ENCODE data around the gene AADACL4. TPM values are rescaled to one million over a fixed set of nuclear protein-coding genes. Genes with fewer than 3 reads are reported as not detected.

AADACL4 gene
- total and polyA plus RNA-seq, 2 donors (not counting 1 experiment from before 2014, with no cell fraction given), result not detected

- Histone ChIP-seq H3K27ac (ENCODE audit: low read length in 2 of 2) (no peak overlapping the region), H3K9ac (ENCODE audit: low read length) (no peak overlapping the region), H3K79me2 (ENCODE audit: control insufficient read depth, insufficient read depth, low read length) (no peaks in the 10 kb centered on the region), H3K4me1 (ENCODE audit: control insufficient read depth in 2 of 2, insufficient read depth in 2 of 2, low read length in 2 of 2) (no peaks in the 10 kb centered on the region), H2AFZ (ENCODE audit: insufficient read depth, low read depth, low read length, poor library complexity, severe bottlenecking) (no peak overlapping the region), H3K4me3 (ENCODE audit: control extremely low read depth in 1 of 5, extremely low read depth in 1 of 5, insufficient read depth in 1 of 5, low read depth in 2 of 5, low read length in 4 of 5) (no peak overlapping the region), H3K36me3 (replicated peaks in 1 of 2; ENCODE audit: control extremely low read depth in 1 of 2, control insufficient read depth in 1 of 2, extremely low read depth in 1 of 2, insufficient read depth in 2 of 2, low read length in 1 of 2) (no peaks in the 10 kb centered on the region), H4K20me1 (ENCODE audit: control insufficient read depth, insufficient read depth, low read length, poor library complexity, severe bottlenecking) (no peaks in the 10 kb centered on the region), H3K4me2 (replicated peaks; ENCODE audit: low read depth, low read length, poor library complexity, severe bottlenecking) (no peak overlapping the region), H3K9me3 (ENCODE audit: control extremely low read depth in 1 of 3, control insufficient read depth in 2 of 3, insufficient read depth in 1 of 3, low read length in 2 of 3) (peaks cover 0 to 22% (median 8%) of the 10 kb centered on the region in 3 donors), H3K27me3 (replicated peaks in 1 of 4; ENCODE audit: control extremely low read depth in 1 of 4, control insufficient read depth in 3 of 4, insufficient read depth in 4 of 4, low read length in 3 of 4) (peaks cover 0 to 4% (median 0%) of the 10 kb centered on the region in 4 experiments)
- DNase-seq (no peak), ATAC-seq (ENCODE audit: low read depth) (no peak)
- intact Hi-C loops (cut with micrococcal nuclease), result no loop called here
- ChIA-PET CTCF (no interaction called here), POLR2A (no interaction called here)
- TF ChIP-seq, protein P1, sequence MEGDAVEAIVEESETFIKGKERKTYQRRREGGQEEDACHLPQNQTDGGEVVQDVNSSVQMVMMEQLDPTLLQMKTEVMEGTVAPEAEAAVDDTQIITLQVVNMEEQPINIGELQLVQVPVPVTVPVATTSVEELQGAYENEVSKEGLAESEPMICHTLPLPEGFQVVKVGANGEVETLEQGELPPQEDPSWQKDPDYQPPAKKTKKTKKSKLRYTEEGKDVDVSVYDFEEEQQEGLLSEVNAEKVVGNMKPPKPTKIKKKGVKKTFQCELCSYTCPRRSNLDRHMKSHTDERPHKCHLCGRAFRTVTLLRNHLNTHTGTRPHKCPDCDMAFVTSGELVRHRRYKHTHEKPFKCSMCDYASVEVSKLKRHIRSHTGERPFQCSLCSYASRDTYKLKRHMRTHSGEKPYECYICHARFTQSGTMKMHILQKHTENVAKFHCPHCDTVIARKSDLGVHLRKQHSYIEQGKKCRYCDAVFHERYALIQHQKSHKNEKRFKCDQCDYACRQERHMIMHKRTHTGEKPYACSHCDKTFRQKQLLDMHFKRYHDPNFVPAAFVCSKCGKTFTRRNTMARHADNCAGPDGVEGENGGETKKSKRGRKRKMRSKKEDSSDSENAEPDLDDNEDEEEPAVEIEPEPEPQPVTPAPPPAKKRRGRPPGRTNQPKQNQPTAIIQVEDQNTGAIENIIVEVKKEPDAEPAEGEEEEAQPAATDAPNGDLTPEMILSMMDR (IDR thresholded peaks at IDR 0.05), result no peak
- no peak for TF ChIP-seq EZH2 (IDR thresholded peaks at IDR 0.05; ENCODE audit: borderline replicate concordance, insufficient read depth, low read depth, low read length, poor library complexity, severe bottlenecking)
- Mint-ChIP-seq H3K9me3 (ENCODE audit: insufficient read depth) (peaks cover 8% of the 10 kb centered on the region), H3K27me3 (peaks cover 28% of the 10 kb centered on the region), H3K4me1 (no peaks in the 10 kb centered on the region), H3K4me3 (no peak overlapping the region), H3K27ac (no peak overlapping the region)
- WGBS (ENCODE audit: insufficient coverage), result 75% methylated on average over 2 of the region's 3 CpGs
These were observed 62.2 kb downstream of the AADACL4 start for GRCh38 chr1:12706061-12706460.

DNA sequence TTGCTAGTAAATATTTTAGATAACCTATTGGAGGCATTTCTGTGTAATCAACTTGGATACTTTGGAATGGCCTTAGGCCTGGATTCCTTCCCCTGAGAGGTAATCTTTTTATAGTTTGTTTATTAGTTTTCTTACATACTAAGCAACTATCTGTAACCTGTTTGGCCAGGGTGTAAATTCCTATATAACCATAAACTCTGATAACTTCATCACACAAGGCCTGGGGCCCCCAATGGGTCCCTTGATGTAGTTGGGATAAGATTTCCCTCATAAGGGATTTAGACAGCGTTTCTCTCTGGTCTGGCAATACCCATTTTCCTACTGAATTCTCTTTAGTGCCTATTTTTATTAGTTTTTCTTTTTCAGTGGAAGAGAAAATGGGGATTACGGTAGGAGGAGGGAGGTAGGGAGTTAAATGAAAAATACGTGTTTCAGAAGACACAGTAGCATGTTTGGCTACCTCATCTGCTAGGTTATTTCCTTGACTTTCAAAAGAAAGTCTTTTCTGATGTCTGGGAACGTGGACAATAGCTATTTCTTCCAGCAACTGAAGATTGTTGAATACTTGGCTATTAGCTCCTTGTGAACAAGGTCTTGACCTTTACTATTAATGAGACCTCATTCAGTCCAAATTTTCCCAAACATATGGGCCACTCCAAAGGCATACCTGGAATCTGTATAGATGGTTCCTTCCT, 64.7 kb downstream of the AADACL4 start:
- Mint-ChIP-seq H3K27ac (no peak overlapping the region), H3K9me3 (ENCODE audit: insufficient read depth) (peaks cover 4% of the 10 kb centered on the region), H3K4me1 (no peaks in the 10 kb centered on the region), H3K27me3 (peaks cover 41% of the 10 kb centered on the region), H3K4me3 (no peak overlapping the region)
- Histone ChIP-seq H4K20me1 (ENCODE audit: control insufficient read depth, insufficient read depth, low read length, poor library complexity, severe bottlenecking) (no peaks in the 10 kb centered on the region), H2AFZ (ENCODE audit: insufficient read depth, low read depth, low read length, poor library complexity, severe bottlenecking) (no peak overlapping the region), H3K9me3 (ENCODE audit: control extremely low read depth in 1 of 3, control insufficient read depth in 2 of 3, insufficient read depth in 1 of 3, low read length in 2 of 3) (peaks cover 0 to 6% (median 2%) of the 10 kb centered on the region in 3 donors), H3K4me2 (replicated peaks; ENCODE audit: low read depth, low read length, poor library complexity, severe bottlenecking) (no peak overlapping the region), H3K4me3 (ENCODE audit: control extremely low read depth in 1 of 5, extremely low read depth in 1 of 5, insufficient read depth in 1 of 5, low read depth in 2 of 5, low read length in 4 of 5) (no peak overlapping the region), H3K79me2 (ENCODE audit: control insufficient read depth, insufficient read depth, low read length) (no peaks in the 10 kb centered on the region), H3K27me3 (replicated peaks in 1 of 4; ENCODE audit: control extremely low read depth in 1 of 4, control insufficient read depth in 3 of 4, insufficient read depth in 4 of 4, low read length in 3 of 4) (peaks cover 0 to 4% (median 0%) of the 10 kb centered on the region in 4 experiments), H3K36me3 (replicated peaks in 1 of 2; ENCODE audit: control extremely low read depth in 1 of 2, control insufficient read depth in 1 of 2, extremely low read depth in 1 of 2, insufficient read depth in 2 of 2, low read length in 1 of 2) (no peaks in the 10 kb centered on the region), H3K27ac (ENCODE audit: low read length in 2 of 2) (no peak overlapping the region), H3K4me1 (ENCODE audit: control insufficient read depth in 2 of 2, insufficient read depth in 2 of 2, low read length in 2 of 2) (no peaks in the 10 kb centered on the region), H3K9ac (ENCODE audit: low read length) (no peak overlapping the region)
- CTCF ChIA-PET, result interaction anchor here (0.7 kb wide), 1 partner anchor 12 kb away, joined by 3 read pairs; no protein-coding TSS in a partner anchor
- TF ChIP-seq, protein P1 (IDR thresholded peaks at IDR 0.05), result no peak
- TF ChIP-seq EZH2 (IDR thresholded peaks at IDR 0.05; ENCODE audit: borderline replicate concordance, insufficient read depth, low read depth, low read length, poor library complexity, severe bottlenecking), result no peak
- DNase-seq (no peak), ATAC-seq (ENCODE audit: low read depth) (no peak)
- WGBS (ENCODE audit: insufficient coverage), result 100% methylated on average over 2 of the region's 4 CpGs
- POLR2A ChIA-PET, result no interaction called here
- intact Hi-C loops (cut with micrococcal nuclease), result no loop called here

Measured in B cell (primary cell).